Lower lobe of right lung (tissue), 2 donors: ENCODE measurements around the gene GAS6. TPM values are rescaled to one million over a fixed set of nuclear protein-coding genes. Genes with fewer than 3 reads are reported as not detected.
"Not testable (repeated sequence)": the region's sequence is repeated elsewhere in the genome, so short reads cannot be mapped to it uniquely, and the experiment has no call there.

Source experiments
- ATAC-seq, 2 donors: fragments of 200-7000 bp; cut with Tn5 transposase; one replicate each; pipeline ENCODE4 v1.9.1; 2020 to 2022; ENCODE audit warnings: mild to moderate bottlenecking in 2 of 2, moderate library complexity in 2 of 2
- DNase-seq: peaks from one replicate; pipeline ENCODE4 v3.0.0-alpha.2; 2020
- H3K27ac ChIP-seq: fragments of 200-600 bp; one replicate; pipeline ENCODE4 v1.8.0; 2022
- H3K27me3 ChIP-seq: fragments of 200-600 bp; one replicate; pipeline ENCODE4 v1.8.0; 2022; ENCODE audit warnings: low read depth
- H3K36me3 ChIP-seq: fragments of 200-600 bp; one replicate; pipeline ENCODE4 v1.8.0; 2022; ENCODE audit warnings: mild to moderate bottlenecking
- H3K4me1 ChIP-seq: fragments of 200-600 bp; one replicate; pipeline ENCODE4 v1.8.0; 2022
- H3K4me3 ChIP-seq: fragments of 200-600 bp; one replicate; pipeline ENCODE4 v1.8.0; 2022; ENCODE audit warnings: mild to moderate bottlenecking
- H3K9me3 ChIP-seq: fragments of 200-600 bp; one replicate; pipeline ENCODE4 v1.8.0; 2022
- intact Hi-C: fragments of 100-400 bp; cut with DNase I; formaldehyde crosslinking; loops from one replicate; pipeline ENCODE4 v1.11.0; 2022
- total RNA-seq: library from RNA; stranded (reverse); fragmentation: NEBNext Ultra II Directional; extraction: Animal tissue kit (Norgen Biotek cat#: 25700); gene quantifications from one replicate; pipeline ENCODE4 v1.2.1, GENCODE V29; 2021
- TF ChIP-seq, protein P1 (sequence below): fragments of 200-600 bp; IDR thresholded peaks from one replicate; pipeline ENCODE4 v1.8.0; 2022; ENCODE audit warnings: antibody characterized with exemption, mild to moderate bottlenecking
- donor health status: DM: no; HTN: yes; CAD: no; lungs with severe emphysema.

The GAS6 gene
- total RNA-seq, 1 donor from 2014 or later, result 111 TPM

DNA sequence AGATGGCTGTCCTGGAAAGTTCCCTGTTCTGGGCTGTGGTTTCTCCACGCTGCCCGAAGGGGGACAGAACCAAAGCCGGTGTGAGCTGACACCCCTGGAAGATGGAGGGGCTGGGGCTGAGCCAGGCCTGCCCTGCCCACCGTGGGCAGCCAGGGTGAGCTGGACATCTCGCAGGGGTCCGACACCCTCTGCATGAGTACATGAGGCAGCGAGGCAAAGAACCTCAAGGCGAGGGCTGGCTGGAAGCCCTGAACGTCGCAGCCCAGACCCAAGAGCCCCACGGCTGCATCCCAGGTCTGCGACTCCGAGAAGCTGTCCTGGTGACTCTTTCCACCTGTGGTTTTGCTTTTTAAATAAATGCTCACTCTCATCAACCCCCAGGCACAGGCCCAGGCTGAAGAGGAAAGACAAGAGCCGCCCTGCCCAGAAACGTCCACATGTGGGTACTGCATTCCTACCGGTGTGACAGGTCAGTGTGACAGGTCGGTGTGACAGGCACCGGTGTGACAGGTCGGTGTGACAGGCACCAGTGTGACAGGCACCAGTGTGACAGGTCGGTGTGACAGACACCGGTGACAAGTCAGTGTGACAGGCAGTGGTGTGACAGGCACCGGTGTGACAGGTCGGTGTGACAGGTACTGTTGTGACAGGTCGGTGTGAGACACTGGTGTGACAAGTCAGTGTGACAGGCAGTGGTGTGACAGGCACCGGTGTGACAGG, 30.6 kb downstream of the GAS6 start:
- Histone ChIP-seq H3K4me1 (peaks cover 15% of the 10 kb centered on the region), H3K4me3 (no peak overlapping the region), H3K9me3 (no peaks in the 10 kb centered on the region), H3K27me3 (no peaks in the 10 kb centered on the region), H3K27ac (no peak overlapping the region), H3K36me3 (peaks cover 44% of the 10 kb centered on the region)
- DNase-seq, result peak; percentile 43
- intact Hi-C loops, result no loop called here
- TF ChIP-seq, protein P1, sequence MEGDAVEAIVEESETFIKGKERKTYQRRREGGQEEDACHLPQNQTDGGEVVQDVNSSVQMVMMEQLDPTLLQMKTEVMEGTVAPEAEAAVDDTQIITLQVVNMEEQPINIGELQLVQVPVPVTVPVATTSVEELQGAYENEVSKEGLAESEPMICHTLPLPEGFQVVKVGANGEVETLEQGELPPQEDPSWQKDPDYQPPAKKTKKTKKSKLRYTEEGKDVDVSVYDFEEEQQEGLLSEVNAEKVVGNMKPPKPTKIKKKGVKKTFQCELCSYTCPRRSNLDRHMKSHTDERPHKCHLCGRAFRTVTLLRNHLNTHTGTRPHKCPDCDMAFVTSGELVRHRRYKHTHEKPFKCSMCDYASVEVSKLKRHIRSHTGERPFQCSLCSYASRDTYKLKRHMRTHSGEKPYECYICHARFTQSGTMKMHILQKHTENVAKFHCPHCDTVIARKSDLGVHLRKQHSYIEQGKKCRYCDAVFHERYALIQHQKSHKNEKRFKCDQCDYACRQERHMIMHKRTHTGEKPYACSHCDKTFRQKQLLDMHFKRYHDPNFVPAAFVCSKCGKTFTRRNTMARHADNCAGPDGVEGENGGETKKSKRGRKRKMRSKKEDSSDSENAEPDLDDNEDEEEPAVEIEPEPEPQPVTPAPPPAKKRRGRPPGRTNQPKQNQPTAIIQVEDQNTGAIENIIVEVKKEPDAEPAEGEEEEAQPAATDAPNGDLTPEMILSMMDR, result no peak
- no peak for ATAC-seq

- TF ChIP-seq, protein P1, result no peak
- H3K27me3 ChIP-seq, result no peaks in the 10 kb centered on the region
- intact Hi-C loops, result no loop called here
- DNase-seq (peak; percentile 44), ATAC-seq (no peak)
- H3K27ac ChIP-seq, result no peak overlapping the region
- H3K4me3 ChIP-seq, result no peak overlapping the region
- peaks cover 9% of the 10 kb centered on the region for H3K4me1 ChIP-seq
- H3K9me3 ChIP-seq, result no peaks in the 10 kb centered on the region
- peaks cover 50% of the 10 kb centered on the region for H3K36me3 ChIP-seq
These were observed 31.2 kb downstream of the GAS6 start for GRCh38 chr13:113832631-113833030.

DNA sequence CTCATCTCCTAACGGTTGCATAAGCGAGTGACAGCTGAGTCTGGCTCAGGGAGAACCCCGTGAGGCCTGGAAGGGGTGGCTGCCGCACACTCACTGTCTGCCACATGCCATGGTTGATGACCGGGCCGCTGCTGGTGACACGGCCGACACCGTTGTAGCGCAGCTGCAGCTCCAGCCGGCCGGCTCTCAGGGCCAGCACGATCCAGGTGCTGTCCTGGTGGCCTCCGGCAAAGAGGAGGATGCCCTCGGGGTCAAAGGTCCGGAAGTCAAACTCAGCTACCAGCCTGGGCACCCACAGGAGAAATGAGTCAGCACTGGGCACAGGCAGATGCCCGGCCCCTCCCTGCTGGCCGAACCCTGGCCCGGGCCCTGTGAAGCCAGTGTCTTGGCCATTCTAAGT, 31.7 kb downstream of the GAS6 start:
- Histone ChIP-seq H3K9me3 (no peaks in the 10 kb centered on the region), H3K4me1 (peaks cover 5% of the 10 kb centered on the region), H3K27me3 (no peaks in the 10 kb centered on the region), H3K36me3 (peaks cover 54% of the 10 kb centered on the region), H3K27ac (no peak overlapping the region), H3K4me3 (no peak overlapping the region)
- ATAC-seq (no peak), DNase-seq (peak; percentile 41)
- intact Hi-C loops, result no loop called here
- TF ChIP-seq, protein P1, result no peak

GRCh38 chr13:113831061-113831460, 32.8 kb downstream of the GAS6 start:
- Histone ChIP-seq H3K27me3 (no peaks in the 10 kb centered on the region), H3K4me1 (no peaks in the 10 kb centered on the region), H3K36me3 (peaks cover 61% of the 10 kb centered on the region), H3K4me3 (no peak overlapping the region), H3K27ac (no peak overlapping the region), H3K9me3 (no peaks in the 10 kb centered on the region)
- TF ChIP-seq, protein P1, result no peak
- intact Hi-C loops, result no loop called here
- peak; percentile 39 for DNase-seq
- peak in 1 of 2 donors; percentile 21 for ATAC-seq

- H3K4me1 ChIP-seq, H3K27me3 ChIP-seq, H3K27ac ChIP-seq, ATAC-seq, H3K9me3 ChIP-seq, H3K4me3 ChIP-seq, intact Hi-C loops, DNase-seq: not testable (repeated sequence)
- peaks cover 62% of the 10 kb centered on the region for H3K36me3 ChIP-seq
These were observed 33.4 kb downstream of the GAS6 start for GRCh38 chr13:113830426-113830950.

- DNase-seq, result peak; percentile 34
These were observed 35.5 kb downstream of the GAS6 start for GRCh38 chr13:113828282-113828825.

More at GRCh38 chr13:113828282-113828825, 35.5 kb downstream of the GAS6 start:
- Histone ChIP-seq H3K9me3 (no peaks in the 10 kb centered on the region), H3K4me1 (no peaks in the 10 kb centered on the region), H3K36me3 (peaks cover 55% of the 10 kb centered on the region), H3K27ac (no peak overlapping the region), H3K27me3 (no peaks in the 10 kb centered on the region), H3K4me3 (no peak overlapping the region)
- intact Hi-C loops, result no loop called here
- TF ChIP-seq, protein P1, result no peak
- no peak for ATAC-seq
